Measurements from ENCODE around the gene GOLGA6L2. TPM values are rescaled to one million over a fixed set of nuclear protein-coding genes. Genes with fewer than 3 reads are reported as not detected.

Gene GOLGA6L2
- polyA plus RNA-seq, 1 experiment: not detected

GRCh38 chr15:23424111-23424904 lies 22.7 kb downstream of the GOLGA6L2 start:
- POLR2A ChIA-PET: no interaction called here
- H3K36me3 ChIP-seq (ENCODE audit: control insufficient read depth, insufficient read depth, low read length): no peaks in the 10 kb centered on the region
- H3K4me3 ChIP-seq (ENCODE audit: low read depth, low read length): no peak overlapping the region
- TF ChIP-seq CTCF (IDR thresholded peaks at IDR 0.05; ENCODE audit: insufficient read depth, low read depth, low read length): no peak
- H3K27me3 ChIP-seq (ENCODE audit: control insufficient read depth, insufficient read depth, low read length): no peaks in the 10 kb centered on the region
- no peak for DNase-seq (ENCODE audit: low read depth)
- CTCF ChIA-PET: no interaction called here

GRCh38 chr15:23422946-23423708 lies 23.9 kb downstream of the GOLGA6L2 start:
- CTCF ChIA-PET: no interaction called here
- POLR2A ChIA-PET: no interaction called here
- no peak for TF ChIP-seq CTCF (IDR thresholded peaks at IDR 0.05; ENCODE audit: insufficient read depth, low read depth, low read length)
- DNase-seq (ENCODE audit: low read depth): no peak
- no peak overlapping the region for H3K4me3 ChIP-seq (ENCODE audit: low read depth, low read length)
- no peaks in the 10 kb centered on the region for H3K36me3 ChIP-seq (ENCODE audit: control insufficient read depth, insufficient read depth, low read length)
- H3K27me3 ChIP-seq (ENCODE audit: control insufficient read depth, insufficient read depth, low read length): no peaks in the 10 kb centered on the region

GRCh38 chr15:23422099-23422945 lies 24.7 kb downstream of the GOLGA6L2 start:
- H3K36me3 ChIP-seq (ENCODE audit: control insufficient read depth, insufficient read depth, low read length): no peaks in the 10 kb centered on the region
- no peak overlapping the region for H3K4me3 ChIP-seq (ENCODE audit: low read depth, low read length)
- no peak for DNase-seq (ENCODE audit: low read depth)
- ChIA-PET POLR2A (no interaction called here), CTCF (no interaction called here)
- H3K27me3 ChIP-seq (ENCODE audit: control insufficient read depth, insufficient read depth, low read length): no peaks in the 10 kb centered on the region
- TF ChIP-seq CTCF (IDR thresholded peaks at IDR 0.05; ENCODE audit: insufficient read depth, low read depth, low read length): no peak

- no peak for DNase-seq (ENCODE audit: low read depth)
- ChIA-PET CTCF (no interaction called here), POLR2A (no interaction called here)
- Histone ChIP-seq H3K4me3 (ENCODE audit: low read depth, low read length) (no peak overlapping the region), H3K36me3 (ENCODE audit: control insufficient read depth, insufficient read depth, low read length) (no peaks in the 10 kb centered on the region), H3K27me3 (ENCODE audit: control insufficient read depth, insufficient read depth, low read length) (no peaks in the 10 kb centered on the region)
- no peak for TF ChIP-seq CTCF (IDR thresholded peaks at IDR 0.05; ENCODE audit: insufficient read depth, low read depth, low read length)
Measured at GRCh38 chr15:23420806-23421575, 26.1 kb downstream of the GOLGA6L2 start.
